ENCODE measurements around the gene HYAL2. TPM values are rescaled to one million over a fixed set of nuclear protein-coding genes. Genes with fewer than 3 reads are reported as not detected.

HYAL2 gene
- total and polyA plus RNA-seq, 10 of the 15 experiments (the other 5 are each of a cell fraction or from before 2014, with no cell fraction given): 0.06 to 21.8 (median 12.7) TPM

GRCh38 chr3:50279255-50280016 lies 43.1 kb downstream of the HYAL2 start:
- H3K9me3 ChIP-seq (replicated peaks; ENCODE audit: control insufficient read depth, insufficient read depth, low read length): no peaks in the 10 kb centered on the region
- intact Hi-C loops (cut with micrococcal nuclease; ENCODE audit: unreplicated experiment): no loop called here
- H3K9ac ChIP-seq (ENCODE audit: control insufficient read depth, insufficient read depth, low read length): no peak overlapping the region
- no peaks in the 10 kb centered on the region for H4K20me1 ChIP-seq (ENCODE audit: control insufficient read depth, insufficient read depth)
- WGBS (ENCODE audit: insufficient coverage, insufficient replicate concordance, low lambda C conversion rate, missing lambda C conversion rate): 62% methylated on average over 6 of the region's 8 CpGs
- no peak for TF ChIP-seq ASH2L (IDR thresholded peaks at IDR 0.05; ENCODE audit: borderline replicate concordance, low read depth)
- no peak for TF ChIP-seq TCF7 (IDR thresholded peaks at IDR 0.05; ENCODE audit: borderline replicate concordance)
- TF ChIP-seq NFIC (IDR thresholded peaks at IDR 0.05; ENCODE audit: low read depth, low read length): no peak
- TF ChIP-seq ZNF24 (IDR thresholded peaks at IDR 0.05): no peak
- no peak for TF ChIP-seq NR2C1 (IDR thresholded peaks at IDR 0.05)
- TF ChIP-seq EGR1 (IDR thresholded peaks at IDR 0.05; ENCODE audit: borderline replicate concordance in 1 of 2, low read depth in 2 of 2, low read length in 2 of 2): no peak
- TF ChIP-seq BRCA1 (IDR thresholded peaks at IDR 0.05; ENCODE audit: low read depth, low read length): no peak
- no peak for TF ChIP-seq EED (IDR thresholded peaks at IDR 0.05; ENCODE audit: low read depth)
- TF ChIP-seq PKNOX1 (IDR thresholded peaks at IDR 0.05): no peak
- TF ChIP-seq SMAD1 (IDR thresholded peaks at IDR 0.05; ENCODE audit: low read depth, partially characterized antibody): no peak
- TF ChIP-seq USF2 (IDR thresholded peaks at IDR 0.05; ENCODE audit: borderline replicate concordance, low read depth, low read length): no peak
- TF ChIP-seq POLR2AphosphoS5 (IDR thresholded peaks at IDR 0.05; ENCODE audit: low read length): no peak
- no peak for TF ChIP-seq MTA2 (IDR thresholded peaks at IDR 0.05; ENCODE audit: low read depth)
- FAIRE-seq (no peak), ATAC-seq (no peak), DNase-seq (ENCODE audit: low read depth, low spot score) (no peak)
- RAD21 ChIA-PET (ENCODE audit: unreplicated experiment): no interaction called here
- H3K36me3 ChIP-seq (ENCODE audit: control insufficient read depth in 2 of 2, insufficient read depth in 2 of 2, low read length in 1 of 2): no peaks in the 10 kb centered on the region
- CTCF ChIA-PET: interaction anchor here (1.5 to 2.4 kb wide), 3 partner anchors 45 to 159 kb away, joined by 3 to 7 read pairs (median 6); partner anchors contain the start of gene GNAT1
- POLR2A ChIA-PET: interaction anchor here (0.6 to 1.1 kb wide), 3 partner anchors 19 to 888 kb away, joined by 4 to 8 read pairs (median 5); no protein-coding TSS in a partner anchor
- SMC1A ChIA-PET (ENCODE audit: uncharacterized antibody, unreplicated experiment): interaction anchor here (1.3 kb wide), 1 partner anchor 84 kb away, joined by 5 read pairs; no protein-coding TSS in a partner anchor
- BruUV-seq (replicated peaks): no TSS peak
- H2AFZ ChIP-seq (ENCODE audit: control insufficient read depth, low read depth, low read length): no peak overlapping the region
- H3K4me2 ChIP-seq (ENCODE audit: control insufficient read depth, insufficient read depth): no peak overlapping the region
- H3K27ac ChIP-seq (ENCODE audit: control insufficient read depth, insufficient read depth): no peak overlapping the region
- in situ Hi-C loops (cut with MboI): no loop called here
- H3K4me1 ChIP-seq (ENCODE audit: control insufficient read depth, insufficient read depth, low read length): no peaks in the 10 kb centered on the region
- peaks cover 7 to 8% of the 10 kb centered on the region in 2 experiments; a peak in 3 of 4 replicates for H3K27me3 ChIP-seq (replicated peaks in 1 of 2; ENCODE audit: control insufficient read depth in 2 of 2, insufficient read depth in 2 of 2, low read length in 1 of 2)
- no peak overlapping the region for H3K4me3 ChIP-seq
- H3K79me2 ChIP-seq (ENCODE audit: control insufficient read depth, insufficient read depth, low read length): no peaks in the 10 kb centered on the region
